Measurements from ENCODE around the gene TACC3. TPM values are rescaled to one million over a fixed set of nuclear protein-coding genes. Genes with fewer than 3 reads are reported as not detected.

TACC3 gene
- total and polyA plus RNA-seq, 2 donors (not counting 1 experiment from before 2014, with no cell fraction given) = 7.3 to 10.2 TPM

DNA sequence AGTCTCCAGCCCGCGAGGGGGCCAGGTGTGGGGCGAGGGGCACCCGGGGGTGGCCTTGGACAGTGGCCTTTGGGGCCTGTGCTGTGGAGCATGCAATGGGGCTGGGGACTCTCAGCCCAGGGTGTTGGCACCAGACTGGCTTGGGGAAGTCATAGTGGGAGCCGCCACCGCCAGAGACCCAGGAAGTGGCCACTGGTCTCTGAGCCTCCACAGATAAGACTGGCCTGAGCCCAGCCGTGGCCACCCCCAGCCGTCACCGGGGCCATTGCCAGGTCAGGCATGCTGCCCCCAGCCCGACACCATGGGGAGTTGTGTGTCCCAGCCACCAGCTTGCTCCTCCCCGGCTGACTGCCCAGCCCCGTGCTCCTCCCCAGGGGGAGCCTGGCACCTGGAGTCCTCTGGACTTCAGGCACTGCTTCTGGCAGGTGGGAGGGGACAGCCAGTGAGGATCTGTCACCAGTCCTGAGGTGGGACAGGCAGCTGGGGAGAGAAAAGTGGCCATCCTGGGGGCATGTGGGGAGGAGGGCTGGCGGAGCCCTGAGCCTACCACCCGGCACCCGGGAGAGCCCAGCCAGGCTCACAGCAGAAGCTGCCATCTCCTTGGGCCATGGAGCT, 32.5 kb downstream of the TACC3 start:
- H3K9me3 ChIP-seq (ENCODE audit: control insufficient read depth, insufficient read depth, low read depth, low read length) = no peaks in the 10 kb centered on the region
- no peak overlapping the region for H2AFZ ChIP-seq (ENCODE audit: low read length)
- no peaks in the 10 kb centered on the region for H3K4me1 ChIP-seq (ENCODE audit: control insufficient read depth, extremely low read depth, insufficient read depth, low read length)
- H3K27me3 ChIP-seq (ENCODE audit: control insufficient read depth, insufficient read depth, low read length) = no peaks in the 10 kb centered on the region
- H3K36me3 ChIP-seq (ENCODE audit: control insufficient read depth, insufficient read depth, low read length) = no peaks in the 10 kb centered on the region
- no peak for DNase-seq (ENCODE audit: low read depth in 2 of 2)
- H3K79me2 ChIP-seq (ENCODE audit: control insufficient read depth, insufficient read depth, low read length) = no peaks in the 10 kb centered on the region
- no peak overlapping the region for H3K27ac ChIP-seq (ENCODE audit: insufficient read depth, low read length)
- H4K20me1 ChIP-seq (ENCODE audit: control insufficient read depth, extremely low read depth, insufficient read depth, low read length) = no peaks in the 10 kb centered on the region
- no peak overlapping the region for H3K4me2 ChIP-seq (ENCODE audit: extremely low read depth, insufficient read depth, low read length)
- H3K9ac ChIP-seq (ENCODE audit: insufficient read depth, low read length) = no peak overlapping the region
- no peak for TF ChIP-seq EZH2 (IDR thresholded peaks at IDR 0.05; ENCODE audit: low read length, missing control alignments)
- TF ChIP-seq CTCF (conservative IDR thresholded peaks at IDR 0.05 in 1 of 2, IDR thresholded peaks at IDR 0.05 in 1 of 2; ENCODE audit: low read depth in 1 of 2, low read length in 2 of 2) = no peak
- no peak overlapping the region for H3K4me3 ChIP-seq (replicated peaks in 1 of 4; ENCODE audit: control extremely low read depth in 1 of 4, insufficient read depth in 1 of 4, low read depth in 3 of 4, low read length in 4 of 4)

DNA sequence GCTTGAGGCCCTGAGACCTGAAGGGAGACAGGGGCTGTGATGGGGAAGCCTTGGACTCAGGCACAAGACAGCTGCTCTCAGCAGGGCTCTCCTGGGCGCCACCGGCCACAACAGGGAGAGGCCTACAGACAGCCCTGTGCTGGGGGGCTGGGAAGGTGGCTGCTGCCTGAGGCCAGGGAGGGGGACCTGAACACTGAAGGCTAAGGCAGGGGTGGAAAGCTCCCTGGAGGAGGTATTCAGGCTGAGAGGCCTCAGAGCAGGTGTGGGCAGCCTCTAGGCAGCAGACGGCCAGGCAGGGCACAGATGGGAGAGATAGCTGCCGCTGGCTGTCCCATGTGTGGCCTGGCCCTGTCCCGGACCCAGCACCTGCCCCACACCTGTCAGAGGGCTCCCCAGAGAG, 33.0 kb downstream of the TACC3 start:
- Histone ChIP-seq H3K9me3 (ENCODE audit: control insufficient read depth, insufficient read depth, low read depth, low read length) (no peaks in the 10 kb centered on the region), H2AFZ (ENCODE audit: low read length) (no peak overlapping the region), H3K27ac (ENCODE audit: insufficient read depth, low read length) (no peak overlapping the region), H3K36me3 (ENCODE audit: control insufficient read depth, insufficient read depth, low read length) (no peaks in the 10 kb centered on the region), H3K79me2 (ENCODE audit: control insufficient read depth, insufficient read depth, low read length) (no peaks in the 10 kb centered on the region), H3K4me2 (ENCODE audit: extremely low read depth, insufficient read depth, low read length) (no peak overlapping the region), H3K4me1 (ENCODE audit: control insufficient read depth, extremely low read depth, insufficient read depth, low read length) (no peaks in the 10 kb centered on the region), H3K9ac (ENCODE audit: insufficient read depth, low read length) (no peak overlapping the region), H4K20me1 (ENCODE audit: control insufficient read depth, extremely low read depth, insufficient read depth, low read length) (no peaks in the 10 kb centered on the region), H3K4me3 (replicated peaks in 1 of 4; ENCODE audit: control extremely low read depth in 1 of 4, insufficient read depth in 1 of 4, low read depth in 3 of 4, low read length in 4 of 4) (no peak overlapping the region), H3K27me3 (ENCODE audit: control insufficient read depth, insufficient read depth, low read length) (no peaks in the 10 kb centered on the region)
- TF ChIP-seq CTCF (conservative IDR thresholded peaks at IDR 0.05 in 1 of 2, IDR thresholded peaks at IDR 0.05 in 1 of 2; ENCODE audit: low read depth in 1 of 2, low read length in 2 of 2) = no peak
- TF ChIP-seq EZH2 (IDR thresholded peaks at IDR 0.05; ENCODE audit: low read length, missing control alignments) = no peak
- DNase-seq (ENCODE audit: low read depth in 2 of 2) = no peak

DNA sequence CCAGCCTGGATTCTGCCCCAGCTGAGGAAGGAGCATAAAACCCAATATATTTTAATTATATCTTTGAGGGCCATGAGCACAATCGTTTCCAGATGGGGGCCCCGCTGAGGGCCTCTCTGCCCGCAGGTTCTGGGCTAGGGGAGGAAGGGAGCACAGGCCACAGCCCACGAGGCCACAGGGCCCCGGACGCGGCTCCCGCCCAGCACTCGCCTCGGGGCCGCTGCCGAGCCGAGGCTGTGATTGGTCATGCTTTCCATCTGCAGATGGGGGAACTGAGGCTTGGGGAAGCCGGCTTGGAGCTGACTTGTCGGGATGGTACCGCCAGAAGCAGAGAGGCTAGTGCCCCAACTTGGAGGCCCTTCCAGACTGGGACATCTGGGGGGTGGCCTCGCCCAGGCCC, 34.0 kb downstream of the TACC3 start:
- Histone ChIP-seq H3K4me1 (ENCODE audit: control insufficient read depth, extremely low read depth, insufficient read depth, low read length) (no peaks in the 10 kb centered on the region), H3K36me3 (ENCODE audit: control insufficient read depth, insufficient read depth, low read length) (no peaks in the 10 kb centered on the region), H3K9me3 (ENCODE audit: control insufficient read depth, insufficient read depth, low read depth, low read length) (no peaks in the 10 kb centered on the region), H3K4me2 (ENCODE audit: extremely low read depth, insufficient read depth, low read length) (no peak overlapping the region), H3K79me2 (ENCODE audit: control insufficient read depth, insufficient read depth, low read length) (no peaks in the 10 kb centered on the region), H3K27me3 (ENCODE audit: control insufficient read depth, insufficient read depth, low read length) (no peaks in the 10 kb centered on the region), H2AFZ (ENCODE audit: low read length) (no peak overlapping the region), H3K27ac (ENCODE audit: insufficient read depth, low read length) (no peak overlapping the region), H3K9ac (ENCODE audit: insufficient read depth, low read length) (no peak overlapping the region), H3K4me3 (replicated peaks in 1 of 4; ENCODE audit: control extremely low read depth in 1 of 4, insufficient read depth in 1 of 4, low read depth in 3 of 4, low read length in 4 of 4) (no peak overlapping the region), H4K20me1 (ENCODE audit: control insufficient read depth, extremely low read depth, insufficient read depth, low read length) (no peaks in the 10 kb centered on the region)
- no peak for DNase-seq (ENCODE audit: low read depth in 2 of 2)
- TF ChIP-seq CTCF (conservative IDR thresholded peaks at IDR 0.05 in 1 of 2, IDR thresholded peaks at IDR 0.05 in 1 of 2; ENCODE audit: low read depth in 1 of 2, low read length in 2 of 2) (no peak), EZH2 (IDR thresholded peaks at IDR 0.05; ENCODE audit: low read length, missing control alignments) (no peak)

All from fibroblast of lung (primary cell).